ENCODE measurements around the gene VAMP8. TPM values are rescaled to one million over a fixed set of nuclear protein-coding genes. Genes with fewer than 3 reads are reported as not detected.

The VAMP8 gene
- total RNA-seq, 2 donors from 2014 or later = 80.4 to 146 TPM

GRCh38 chr2:85623991-85624390 lies 46.6 kb downstream of the VAMP8 start:
- Histone ChIP-seq H3K36me3 (ENCODE audit: control insufficient read depth, insufficient read depth, low read length) (peaks cover 90% of the 10 kb centered on the region), H3K9ac (ENCODE audit: extremely low read depth, low read length, poor library complexity, severe bottlenecking) (no peak overlapping the region), H3K9me3 (ENCODE audit: control insufficient read depth, low read length) (no peaks in the 10 kb centered on the region), H3K4me3 (ENCODE audit: low read length) (no peak overlapping the region), H3K27ac (ENCODE audit: low read depth, low read length) (no peak overlapping the region), H3K4me1 (ENCODE audit: control insufficient read depth, insufficient read depth, low read length) (no peaks in the 10 kb centered on the region), H3K27me3 (ENCODE audit: control insufficient read depth, insufficient read depth, low read length, poor library complexity, severe bottlenecking) (no peaks in the 10 kb centered on the region)
- Mint-ChIP-seq H3K4me1 (no peaks in the 10 kb centered on the region), H3K27me3 (ENCODE audit: insufficient read depth) (no peaks in the 10 kb centered on the region), H3K27ac (no peak overlapping the region), H3K4me3 (no peak overlapping the region), H3K9me3 (no peaks in the 10 kb centered on the region), H3K36me3 (ENCODE audit: low read depth) (peaks cover 74% of the 10 kb centered on the region)
- DNase-seq = no peak
- no peak for TF ChIP-seq CTCF (conservative IDR thresholded peaks at IDR 0.05)
- 97 to 98% methylated on average over 5 of the region's 5 CpGs for WGBS, 2 experiments (ENCODE audit: insufficient coverage in 1 of 2, insufficient read length in 1 of 2)

- Histone ChIP-seq H3K4me1 (ENCODE audit: control insufficient read depth, insufficient read depth, low read length) (no peaks in the 10 kb centered on the region), H3K27ac (ENCODE audit: low read depth, low read length) (no peak overlapping the region), H3K9me3 (ENCODE audit: control insufficient read depth, low read length) (no peaks in the 10 kb centered on the region), H3K36me3 (ENCODE audit: control insufficient read depth, insufficient read depth, low read length) (peaks cover 89% of the 10 kb centered on the region), H3K9ac (ENCODE audit: extremely low read depth, low read length, poor library complexity, severe bottlenecking) (no peak overlapping the region), H3K4me3 (ENCODE audit: low read length) (no peak overlapping the region), H3K27me3 (ENCODE audit: control insufficient read depth, insufficient read depth, low read length, poor library complexity, severe bottlenecking) (no peaks in the 10 kb centered on the region)
- H3K9me3 Mint-ChIP-seq = no peaks in the 10 kb centered on the region
- H3K4me3 Mint-ChIP-seq = no peak overlapping the region
- no peak overlapping the region for H3K27ac Mint-ChIP-seq
- no peak for DNase-seq
- WGBS, 2 experiments (ENCODE audit: insufficient coverage in 1 of 2, insufficient read length in 1 of 2) = 98 to 100% methylated on average over 2 of the region's 2 CpGs
- no peak for TF ChIP-seq CTCF (conservative IDR thresholded peaks at IDR 0.05)
- H3K4me1 Mint-ChIP-seq = no peaks in the 10 kb centered on the region
- peaks cover 89% of the 10 kb centered on the region for H3K36me3 Mint-ChIP-seq (ENCODE audit: low read depth)
- H3K27me3 Mint-ChIP-seq (ENCODE audit: insufficient read depth) = no peaks in the 10 kb centered on the region
Measured at GRCh38 chr2:85628658-85629057, 51.3 kb downstream of the VAMP8 start.

GRCh38 chr2:85631316-85631715 lies 53.9 kb downstream of the VAMP8 start:
- H3K4me1 ChIP-seq (ENCODE audit: control insufficient read depth, insufficient read depth, low read length) = no peaks in the 10 kb centered on the region
- H3K4me3 ChIP-seq (ENCODE audit: low read length) = no peak overlapping the region
- no peaks in the 10 kb centered on the region for H3K4me1 Mint-ChIP-seq
- H3K9ac ChIP-seq (ENCODE audit: extremely low read depth, low read length, poor library complexity, severe bottlenecking) = no peak overlapping the region
- TF ChIP-seq CTCF (conservative IDR thresholded peaks at IDR 0.05) = no peak
- no peaks in the 10 kb centered on the region for H3K27me3 ChIP-seq (ENCODE audit: control insufficient read depth, insufficient read depth, low read length, poor library complexity, severe bottlenecking)
- H3K27ac Mint-ChIP-seq = no peak overlapping the region
- WGBS, 2 experiments (ENCODE audit: insufficient coverage in 1 of 2, insufficient read length in 1 of 2) = 100% methylated on average over 3 of the region's 3 CpGs; no CpG with 5 or more reads in 1 of the 2 experiments
- no peak overlapping the region for H3K4me3 Mint-ChIP-seq
- no peak overlapping the region for H3K27ac ChIP-seq (ENCODE audit: low read depth, low read length)
- H3K36me3 Mint-ChIP-seq (ENCODE audit: low read depth) = peaks cover 83% of the 10 kb centered on the region
- DNase-seq = no peak
- H3K36me3 ChIP-seq (ENCODE audit: control insufficient read depth, insufficient read depth, low read length) = peaks cover 84% of the 10 kb centered on the region
- H3K9me3 Mint-ChIP-seq = no peaks in the 10 kb centered on the region
- no peaks in the 10 kb centered on the region for H3K27me3 Mint-ChIP-seq (ENCODE audit: insufficient read depth)
- H3K9me3 ChIP-seq (ENCODE audit: control insufficient read depth, low read length) = no peaks in the 10 kb centered on the region

Other genes with a start within 250 kb of the VAMP8 start
- 10 to 100 TPM; 58.6 to 67.0 TPM for gene TGOLN2, start 249.6 kb upstream of the VAMP8 start, total RNA-seq
- gene RETSAT, start 223.1 kb upstream of the VAMP8 start, total RNA-seq = 10 to 100 TPM; 12.7 to 19.7 TPM
- gene ELMOD3, start 222.8 kb upstream of the VAMP8 start, total RNA-seq = 10 to 100 TPM; 12.4 to 18.9 TPM
- gene CAPG, start 167.2 kb upstream of the VAMP8 start, total RNA-seq = 100 to 1,000 TPM; 104 to 119 TPM
- gene SH2D6, start 158.9 kb upstream of the VAMP8 start, total RNA-seq = 1 to 10 TPM in 1 of 2 donors, under 1 TPM in 1; 0.68 to 1.1 TPM
- 100 to 1,000 TPM; 171 to 267 TPM for gene MAT2A, start 38.4 kb upstream of the VAMP8 start, total RNA-seq
- 10 to 100 TPM; 74.5 to 89.5 TPM for gene GGCX, start 16.1 kb upstream of the VAMP8 start, total RNA-seq
- gene VAMP5, start 6.8 kb downstream of the VAMP8 start, total RNA-seq = 10 to 100 TPM in 1 of 2 donors, 1 to 10 TPM in 1; 6.3 to 13.9 TPM
- 100 to 1,000 TPM; 113 to 118 TPM for gene RNF181, start 18.2 kb downstream of the VAMP8 start, total RNA-seq
- 10 to 100 TPM; 23.8 to 32.2 TPM for gene TMEM150A, start 25.1 kb downstream of the VAMP8 start, total RNA-seq
- gene C2orf68, start 34.5 kb downstream of the VAMP8 start, total RNA-seq = 10 to 100 TPM; 63.2 to 66.5 TPM
- 100 to 1,000 TPM in 1 of 2 donors, 10 to 100 TPM in 1; 75.7 to 102 TPM for gene USP39, start 38.6 kb downstream of the VAMP8 start, total RNA-seq
- not detected for gene SFTPB, start 90.6 kb downstream of the VAMP8 start, total RNA-seq
- gene GNLY, start 116.8 kb downstream of the VAMP8 start, total RNA-seq = not detected
- 1 to 10 TPM; 1.3 to 1.6 TPM for gene ATOH8, start 176.4 kb downstream of the VAMP8 start, total RNA-seq

Measured in endodermal cell (in vitro differentiated cells).